Gastrocnemius medialis (tissue), 4 donors: Measurements from ENCODE around the gene PPM1F. TPM values are rescaled to one million over a fixed set of nuclear protein-coding genes. Genes with fewer than 3 reads are reported as not detected.

Source experiments
- ATAC-seq, 2 donors: fragments of 150-250 bp; one replicate each; pipeline ENCODE4 v1.9.1; 2016
- DNase-seq, 2 donors: peaks; one replicate each; pipeline ENCODE4 v3.0.0-alpha.2; 2019
- H3K27ac ChIP-seq, 4 donors: fragments of 200-600 bp; sonication (generic); 1 replicate in 1 of 4; 2 replicates in 3 of 4; pipeline ENCODE4 v1.5.1; 2016 to 2018; ENCODE audit warnings: mild to moderate bottlenecking in 2 of 4, moderate library complexity in 1 of 4
- H3K27me3 ChIP-seq, 3 donors: fragments of 200-600 bp; sonication (generic) in 2 of 3; 1 replicate in 1 of 3; 2 replicates in 2 of 3; pipeline versions ENCODE4 v1.5.1 to v1.6.0; 2016 to 2019; ENCODE audit warnings: mild to moderate bottlenecking in 1 of 3, moderate library complexity in 1 of 3
- H3K36me3 ChIP-seq, 2 donors: fragments of 200-600 bp; sonication (generic) in 1 of 2; one replicate each; pipeline ENCODE4 v1.5.1; 2017 to 2018
- H3K4me1 ChIP-seq, 2 donors: fragments of 200-600 bp; sonication (generic) in 1 of 2; one replicate each; pipeline ENCODE4 v1.5.1; 2016 to 2017; ENCODE audit warnings: mild to moderate bottlenecking in 2 of 2
- H3K4me3 ChIP-seq, 4 donors: fragments of 200-600 bp; sonication (generic) in 3 of 4; 1 replicate in 1 of 4; 2 replicates in 3 of 4; pipeline ENCODE4 v1.5.1; 2016 to 2019; ENCODE audit warnings: mild to moderate bottlenecking in 2 of 4
- H3K9me3 ChIP-seq, 3 donors: fragments of 200-600 bp; sonication (generic) in 2 of 3; 1 replicate in 1 of 3; 2 replicates in 2 of 3; pipeline ENCODE4 v1.5.1; 2016 to 2019
- POLR2A ChIP-seq, 2 donors: fragments of 450-650 bp; IDR thresholded peaks; one replicate each; pipeline ENCODE4 v1.6.1; 2017; ENCODE audit warnings: antibody characterized with exemption in 2 of 2, mild to moderate bottlenecking in 2 of 2, moderate library complexity in 2 of 2
- in situ Hi-C, 4 donors: fragments of 200-750 bp; cut with MboI; loops; one replicate each; pipeline versions ENCODE4 v1.15.0 to v1.8.0; 2017; ENCODE audit warnings: low sequenced_read_pairs in 4 of 4
- intact Hi-C: fragments of 100-400 bp; cut with DNase I; formaldehyde crosslinking; loops from one replicate; pipeline ENCODE4 v1.15.1; 2023; ENCODE audit warnings: low total_unique reads
- total RNA-seq, 4 donors: library from RNA; depleted of rRNA; stranded (reverse); fragments of >200 nt; gene quantifications; one replicate each; pipeline versions ENCODE4 v1.1.0 to v1.2.3, GENCODE V29; 2016
- TF ChIP-seq, protein P1 (sequence below), 5 experiments: fragments of 450-650 bp in 3 of 5; fragments of 200-600 bp in 2 of 5; sonication (generic) in 2 of 5; IDR thresholded peaks in 4 of 5; conservative IDR thresholded peaks in 1 of 5; 1 replicate in 4 of 5; 2 replicates in 1 of 5; pipeline ENCODE4 v1.5.1; 2016 to 2019; ENCODE audit warnings: antibody characterized with exemption in 5 of 5, mild to moderate bottlenecking in 3 of 5, moderate library complexity in 3 of 5

PPM1F gene
- total RNA-seq, 4 donors from 2014 or later: 10.2 to 13.8 (median 11.0) TPM

DNA sequence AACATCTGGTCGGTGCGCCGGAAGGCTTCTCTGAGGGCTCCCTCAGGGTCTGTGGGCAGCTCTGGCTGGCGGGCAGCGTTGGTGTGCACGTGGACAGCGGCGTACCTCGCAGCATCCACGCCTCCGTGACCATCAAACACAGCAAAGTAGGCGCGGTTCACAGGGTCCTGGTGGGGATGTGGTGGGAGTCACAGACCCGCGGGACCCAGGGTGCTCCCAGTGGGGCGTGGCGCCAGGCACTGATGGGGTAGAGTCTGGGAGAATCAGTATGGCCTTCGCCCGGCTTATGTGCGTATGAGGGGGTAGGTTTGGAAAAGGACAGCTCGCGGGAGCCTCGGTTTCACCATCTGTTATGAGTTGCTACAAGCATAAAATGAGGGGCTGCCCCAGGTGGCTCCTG lies 19.2 kb downstream of the PPM1F start:
- Histone ChIP-seq H3K4me1 (peaks cover 17 to 23% of the 10 kb centered on the region in 2 donors), H3K27ac (no peak overlapping the region), H3K36me3 (peaks cover 0 to 50% of the 10 kb centered on the region in 2 donors), H3K9me3 (no peaks in the 10 kb centered on the region), H3K27me3 (no peaks in the 10 kb centered on the region), H3K4me3 (no peak overlapping the region)
- TF ChIP-seq, protein P1, sequence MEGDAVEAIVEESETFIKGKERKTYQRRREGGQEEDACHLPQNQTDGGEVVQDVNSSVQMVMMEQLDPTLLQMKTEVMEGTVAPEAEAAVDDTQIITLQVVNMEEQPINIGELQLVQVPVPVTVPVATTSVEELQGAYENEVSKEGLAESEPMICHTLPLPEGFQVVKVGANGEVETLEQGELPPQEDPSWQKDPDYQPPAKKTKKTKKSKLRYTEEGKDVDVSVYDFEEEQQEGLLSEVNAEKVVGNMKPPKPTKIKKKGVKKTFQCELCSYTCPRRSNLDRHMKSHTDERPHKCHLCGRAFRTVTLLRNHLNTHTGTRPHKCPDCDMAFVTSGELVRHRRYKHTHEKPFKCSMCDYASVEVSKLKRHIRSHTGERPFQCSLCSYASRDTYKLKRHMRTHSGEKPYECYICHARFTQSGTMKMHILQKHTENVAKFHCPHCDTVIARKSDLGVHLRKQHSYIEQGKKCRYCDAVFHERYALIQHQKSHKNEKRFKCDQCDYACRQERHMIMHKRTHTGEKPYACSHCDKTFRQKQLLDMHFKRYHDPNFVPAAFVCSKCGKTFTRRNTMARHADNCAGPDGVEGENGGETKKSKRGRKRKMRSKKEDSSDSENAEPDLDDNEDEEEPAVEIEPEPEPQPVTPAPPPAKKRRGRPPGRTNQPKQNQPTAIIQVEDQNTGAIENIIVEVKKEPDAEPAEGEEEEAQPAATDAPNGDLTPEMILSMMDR (IDR thresholded peaks at IDR 0.05 in 4 of 5, conservative IDR thresholded peaks at IDR 0.05 in 1 of 5): no peak
- no peak for TF ChIP-seq POLR2A (IDR thresholded peaks at IDR 0.05)
- ATAC-seq (no peak), DNase-seq (no peak)
- intact Hi-C loops: loop anchor here (10.0 kb wide), 1 partner anchor 159 kb away; no protein-coding TSS in a partner anchor
- in situ Hi-C loops: loop anchor here in 1 of 4 donors (10.0 kb wide), 1 partner anchor 219 kb away; no protein-coding TSS in a partner anchor

GRCh38 chr22:21932347-21932746 lies 20.3 kb downstream of the PPM1F start:
- intact Hi-C loops: loop anchor here (10.0 kb wide), 1 partner anchor 158 kb away; no protein-coding TSS in a partner anchor
- DNase-seq (no peak), ATAC-seq (no peak)
- Histone ChIP-seq H3K27me3 (no peaks in the 10 kb centered on the region), H3K27ac (no peak overlapping the region), H3K4me3 (no peak overlapping the region), H3K9me3 (no peaks in the 10 kb centered on the region), H3K4me1 (peaks cover 12 to 16% of the 10 kb centered on the region in 2 donors), H3K36me3 (peaks cover 0 to 54% of the 10 kb centered on the region in 2 donors)
- in situ Hi-C loops: loop anchor here in 1 of 4 donors (10.0 kb wide), 1 partner anchor 218 kb away; no protein-coding TSS in a partner anchor
- no peak for TF ChIP-seq POLR2A (IDR thresholded peaks at IDR 0.05)
- TF ChIP-seq, protein P1 (IDR thresholded peaks at IDR 0.05 in 4 of 5, conservative IDR thresholded peaks at IDR 0.05 in 1 of 5): no peak

- Histone ChIP-seq H3K36me3 (peaks cover 0 to 54% of the 10 kb centered on the region in 2 donors), H3K4me1 (peaks cover 0 to 3% of the 10 kb centered on the region in 2 donors), H3K9me3 (no peaks in the 10 kb centered on the region), H3K4me3 (no peak overlapping the region), H3K27me3 (no peaks in the 10 kb centered on the region), H3K27ac (no peak overlapping the region)
- TF ChIP-seq, protein P1 (IDR thresholded peaks at IDR 0.05 in 4 of 5, conservative IDR thresholded peaks at IDR 0.05 in 1 of 5): no peak
- TF ChIP-seq POLR2A (IDR thresholded peaks at IDR 0.05): no peak
- ATAC-seq: no peak
- intact Hi-C loops (loop anchor here (10.0 kb wide), 1 partner anchor 156 kb away; no protein-coding TSS in a partner anchor), in situ Hi-C loops (loop anchor here in 1 of 4 donors (10.0 kb wide), 1 partner anchor 216 kb away; no protein-coding TSS in a partner anchor)
- no peak for DNase-seq
These were observed 21.6 kb downstream of the PPM1F start for GRCh38 chr22:21931056-21931455.

DNA sequence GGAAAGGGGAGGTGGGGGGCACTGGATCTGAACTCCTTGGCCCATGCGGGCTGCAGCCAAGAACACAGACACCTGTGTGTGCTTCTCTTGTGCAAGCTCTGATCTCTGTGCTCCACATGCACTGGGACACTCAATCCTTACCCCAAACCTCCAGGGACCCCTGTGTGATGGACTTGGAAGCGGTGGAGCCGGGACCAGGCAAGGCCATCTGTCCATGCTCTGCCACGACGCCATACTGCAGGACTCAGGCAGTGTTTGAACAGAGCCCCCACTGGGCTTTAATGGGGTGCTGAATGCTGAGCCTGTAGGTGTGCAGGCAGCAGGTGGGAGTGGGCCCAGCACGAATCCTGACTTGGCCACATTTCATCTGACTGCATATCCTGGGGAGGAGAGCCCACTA lies 23.4 kb downstream of the PPM1F start:
- H3K9me3 ChIP-seq: no peaks in the 10 kb centered on the region
- no peaks in the 10 kb centered on the region for H3K27me3 ChIP-seq
- no peak overlapping the region for H3K4me3 ChIP-seq
- intact Hi-C loops (no loop called here), in situ Hi-C loops (no loop called here)
- DNase-seq: no peak
- H3K36me3 ChIP-seq: peaks cover 0 to 54% of the 10 kb centered on the region in 2 donors
- ATAC-seq: no peak
- H3K27ac ChIP-seq: no peak overlapping the region
- no peaks in the 10 kb centered on the region for H3K4me1 ChIP-seq
- no peak for TF ChIP-seq POLR2A (IDR thresholded peaks at IDR 0.05)
- TF ChIP-seq, protein P1 (IDR thresholded peaks at IDR 0.05 in 4 of 5, conservative IDR thresholded peaks at IDR 0.05 in 1 of 5): no peak
